Gastrocnemius medialis (tissue), 4 donors: Measurements from ENCODE around the gene TBCD. TPM values are rescaled to one million over a fixed set of nuclear protein-coding genes. Genes with fewer than 3 reads are reported as not detected.

Experiments used
- ATAC-seq, 2 donors: fragments of 150-250 bp; one replicate each; pipeline ENCODE4 v1.9.1; 2016
- DNase-seq, 2 donors: peaks; one replicate each; pipeline ENCODE4 v3.0.0-alpha.2; 2019
- H3K27ac ChIP-seq, 4 donors: fragments of 200-600 bp; sonication (generic); 1 replicate in 1 of 4; 2 replicates in 3 of 4; pipeline ENCODE4 v1.5.1; 2016 to 2018; ENCODE audit warnings: mild to moderate bottlenecking in 2 of 4, moderate library complexity in 1 of 4
- H3K27me3 ChIP-seq, 3 donors: fragments of 200-600 bp; sonication (generic) in 2 of 3; 1 replicate in 1 of 3; 2 replicates in 2 of 3; pipeline versions ENCODE4 v1.5.1 to v1.6.0; 2016 to 2019; ENCODE audit warnings: mild to moderate bottlenecking in 1 of 3, moderate library complexity in 1 of 3
- H3K36me3 ChIP-seq, 2 donors: fragments of 200-600 bp; sonication (generic) in 1 of 2; one replicate each; pipeline ENCODE4 v1.5.1; 2017 to 2018
- H3K4me1 ChIP-seq, 2 donors: fragments of 200-600 bp; sonication (generic) in 1 of 2; one replicate each; pipeline ENCODE4 v1.5.1; 2016 to 2017; ENCODE audit warnings: mild to moderate bottlenecking in 2 of 2
- H3K4me3 ChIP-seq, 4 donors: fragments of 200-600 bp; sonication (generic) in 3 of 4; 1 replicate in 1 of 4; 2 replicates in 3 of 4; pipeline ENCODE4 v1.5.1; 2016 to 2019; ENCODE audit warnings: mild to moderate bottlenecking in 2 of 4
- H3K9me3 ChIP-seq, 3 donors: fragments of 200-600 bp; sonication (generic) in 2 of 3; 1 replicate in 1 of 3; 2 replicates in 2 of 3; pipeline ENCODE4 v1.5.1; 2016 to 2019
- POLR2A ChIP-seq, 2 donors: fragments of 450-650 bp; IDR thresholded peaks; one replicate each; pipeline ENCODE4 v1.6.1; 2017; ENCODE audit warnings: antibody characterized with exemption in 2 of 2, mild to moderate bottlenecking in 2 of 2, moderate library complexity in 2 of 2
- in situ Hi-C, 4 donors: fragments of 200-750 bp; cut with MboI; loops; one replicate each; pipeline versions ENCODE4 v1.15.0 to v1.8.0; 2017; ENCODE audit warnings: low sequenced_read_pairs in 4 of 4
- intact Hi-C: fragments of 100-400 bp; cut with DNase I; formaldehyde crosslinking; loops from one replicate; pipeline ENCODE4 v1.15.1; 2023; ENCODE audit warnings: low total_unique reads
- total RNA-seq, 4 donors: library from RNA; depleted of rRNA; stranded (reverse); fragments of >200 nt; gene quantifications; one replicate each; pipeline versions ENCODE4 v1.1.0 to v1.2.3, GENCODE V29; 2016
- TF ChIP-seq, protein P1 (sequence below), 5 experiments: fragments of 450-650 bp in 3 of 5; fragments of 200-600 bp in 2 of 5; sonication (generic) in 2 of 5; IDR thresholded peaks in 4 of 5; conservative IDR thresholded peaks in 1 of 5; 1 replicate in 4 of 5; 2 replicates in 1 of 5; pipeline ENCODE4 v1.5.1; 2016 to 2019; ENCODE audit warnings: antibody characterized with exemption in 5 of 5, mild to moderate bottlenecking in 3 of 5, moderate library complexity in 3 of 5

Gene TBCD
- total RNA-seq, 4 donors from 2014 or later: 18.0 to 50.4 (median 33.3) TPM

DNA sequence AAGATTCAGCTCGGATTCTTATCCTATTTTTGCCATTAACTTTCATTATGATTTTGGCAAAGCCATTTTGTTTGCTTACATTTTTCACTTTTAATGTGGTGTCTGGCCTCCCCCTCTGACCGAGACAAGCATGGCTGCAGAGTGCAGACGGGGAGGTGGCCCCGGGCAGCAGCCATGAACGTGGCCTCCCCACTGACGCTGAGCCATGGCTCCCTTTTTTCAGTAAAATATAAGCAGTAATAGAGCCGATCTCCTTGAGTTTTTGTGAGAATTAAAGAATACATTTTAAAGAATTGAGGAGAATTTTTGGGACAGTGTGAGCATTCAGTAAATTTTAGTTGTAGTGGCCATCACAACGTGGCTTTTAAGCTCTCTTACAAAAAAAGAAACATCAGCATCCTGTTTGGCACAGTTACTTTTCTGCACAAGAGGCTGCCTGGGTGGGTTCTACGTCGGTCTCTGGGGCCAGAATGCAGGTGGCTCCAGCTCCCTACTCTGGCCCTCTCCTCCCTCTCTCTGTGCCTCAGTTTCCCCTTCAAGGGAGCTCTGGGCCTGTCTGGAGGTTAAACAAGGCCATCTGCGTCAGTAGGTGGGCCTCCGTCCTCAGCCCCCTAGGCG is 156.8 kb downstream of the TBCD start:
- Histone ChIP-seq H3K4me1 (peaks cover 17% of the 10 kb centered on the region in 2 donors), H3K9me3 (no peaks in the 10 kb centered on the region), H3K27me3 (no peaks in the 10 kb centered on the region), H3K27ac (no peak overlapping the region), H3K4me3 (no peak overlapping the region), H3K36me3 (peaks cover 0 to 10% of the 10 kb centered on the region in 2 donors)
- intact Hi-C loops: no loop called here
- no peak for TF ChIP-seq POLR2A (IDR thresholded peaks at IDR 0.05)
- TF ChIP-seq, protein P1, sequence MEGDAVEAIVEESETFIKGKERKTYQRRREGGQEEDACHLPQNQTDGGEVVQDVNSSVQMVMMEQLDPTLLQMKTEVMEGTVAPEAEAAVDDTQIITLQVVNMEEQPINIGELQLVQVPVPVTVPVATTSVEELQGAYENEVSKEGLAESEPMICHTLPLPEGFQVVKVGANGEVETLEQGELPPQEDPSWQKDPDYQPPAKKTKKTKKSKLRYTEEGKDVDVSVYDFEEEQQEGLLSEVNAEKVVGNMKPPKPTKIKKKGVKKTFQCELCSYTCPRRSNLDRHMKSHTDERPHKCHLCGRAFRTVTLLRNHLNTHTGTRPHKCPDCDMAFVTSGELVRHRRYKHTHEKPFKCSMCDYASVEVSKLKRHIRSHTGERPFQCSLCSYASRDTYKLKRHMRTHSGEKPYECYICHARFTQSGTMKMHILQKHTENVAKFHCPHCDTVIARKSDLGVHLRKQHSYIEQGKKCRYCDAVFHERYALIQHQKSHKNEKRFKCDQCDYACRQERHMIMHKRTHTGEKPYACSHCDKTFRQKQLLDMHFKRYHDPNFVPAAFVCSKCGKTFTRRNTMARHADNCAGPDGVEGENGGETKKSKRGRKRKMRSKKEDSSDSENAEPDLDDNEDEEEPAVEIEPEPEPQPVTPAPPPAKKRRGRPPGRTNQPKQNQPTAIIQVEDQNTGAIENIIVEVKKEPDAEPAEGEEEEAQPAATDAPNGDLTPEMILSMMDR (IDR thresholded peaks at IDR 0.05 in 4 of 5, conservative IDR thresholded peaks at IDR 0.05 in 1 of 5): no peak
- ATAC-seq (no peak), DNase-seq (no peak)
- in situ Hi-C loops: no loop called here

- Histone ChIP-seq H3K27me3 (no peaks in the 10 kb centered on the region), H3K4me3 (no peak overlapping the region), H3K36me3 (peaks cover 0 to 10% of the 10 kb centered on the region in 2 donors), H3K27ac (no peak overlapping the region), H3K4me1 (peaks cover 17% of the 10 kb centered on the region in 2 donors), H3K9me3 (no peaks in the 10 kb centered on the region)
- no peak for ATAC-seq
- in situ Hi-C loops (no loop called here), intact Hi-C loops (no loop called here)
- TF ChIP-seq, protein P1 (IDR thresholded peaks at IDR 0.05 in 4 of 5, conservative IDR thresholded peaks at IDR 0.05 in 1 of 5): no peak
- no peak for TF ChIP-seq POLR2A (IDR thresholded peaks at IDR 0.05)
- no peak for DNase-seq
Measured at GRCh38 chr17:82909322-82909904, 157.5 kb downstream of the TBCD start.

DNA sequence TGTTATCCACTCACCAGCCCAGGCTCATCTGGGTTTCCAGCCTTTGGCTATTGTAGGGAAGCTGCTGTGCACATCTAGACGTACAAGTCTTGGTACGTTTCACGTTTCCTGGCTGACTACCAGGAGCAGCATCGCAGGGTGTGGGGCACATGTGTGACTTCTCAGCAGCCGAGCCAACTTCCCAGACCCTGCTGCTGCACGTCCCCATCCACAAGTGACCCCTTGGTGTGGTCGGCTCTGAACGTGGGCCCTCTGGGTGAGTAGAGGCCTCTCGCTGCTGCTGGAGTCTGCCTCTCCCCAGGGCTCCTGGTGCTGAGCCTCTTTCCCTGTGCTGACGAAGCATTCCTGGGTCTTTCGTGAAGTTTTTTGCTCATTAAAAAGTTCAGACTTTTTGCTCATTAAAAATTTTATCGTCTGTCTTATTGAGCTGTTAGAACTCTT is 158.2 kb downstream of the TBCD start:
- peaks cover 17 to 21% of the 10 kb centered on the region in 2 donors for H3K4me1 ChIP-seq
- DNase-seq (no peak), ATAC-seq (no peak)
- TF ChIP-seq POLR2A (IDR thresholded peaks at IDR 0.05): no peak
- TF ChIP-seq, protein P1 (IDR thresholded peaks at IDR 0.05 in 4 of 5, conservative IDR thresholded peaks at IDR 0.05 in 1 of 5): no peak
- intact Hi-C loops (loop anchor here (5.0 to 10.0 kb wide), 2 partner anchors 108 to 145 kb away; no protein-coding TSS in a partner anchor), in situ Hi-C loops (loop anchor here in 3 of 4 donors (10.0 kb wide), 1 partner anchor 125 kb away; no protein-coding TSS in a partner anchor)
- no peaks in the 10 kb centered on the region for H3K9me3 ChIP-seq
- peaks cover 0 to 10% of the 10 kb centered on the region in 2 donors for H3K36me3 ChIP-seq
- no peak overlapping the region for H3K27ac ChIP-seq
- no peaks in the 10 kb centered on the region for H3K27me3 ChIP-seq
- no peak overlapping the region for H3K4me3 ChIP-seq

GRCh38 chr17:82910770-82911169 is 158.9 kb downstream of the TBCD start:
- Histone ChIP-seq H3K27me3 (no peaks in the 10 kb centered on the region), H3K4me3 (no peak overlapping the region), H3K27ac (peak overlapping the region in 1 of 4 donors; percentile 83), H3K4me1 (peaks cover 17 to 22% of the 10 kb centered on the region in 2 donors), H3K9me3 (no peaks in the 10 kb centered on the region), H3K36me3 (peaks cover 0 to 10% of the 10 kb centered on the region in 2 donors)
- in situ Hi-C loops: loop anchor here in 3 of 4 donors (10.0 kb wide), 1 partner anchor 126 kb away; no protein-coding TSS in a partner anchor
- DNase-seq (no peak), ATAC-seq (no peak)
- no peak for TF ChIP-seq POLR2A (IDR thresholded peaks at IDR 0.05)
- TF ChIP-seq, protein P1 (IDR thresholded peaks at IDR 0.05 in 4 of 5, conservative IDR thresholded peaks at IDR 0.05 in 1 of 5): no peak
- intact Hi-C loops: loop anchor here (5.0 to 10.0 kb wide), 2 partner anchors 108 to 144 kb away; no protein-coding TSS in a partner anchor
